SK-N-SH (cell line): ENCODE measurements around the gene CHAC1. TPM values are rescaled to one million over a fixed set of nuclear protein-coding genes. Genes with fewer than 3 reads are reported as not detected.

Source experiments
- CTCF ChIA-PET: fragments of 300-600, 350-600 bp; formaldehyde crosslinking; extraction: SDS; loops from one replicate; lab custom pipeline; 2021; lab: Yijun Ruan, JAX
- POLR2A ChIA-PET: fragments of 350-600 bp; sonication (Branson Sonifier 250); formaldehyde crosslinking; extraction: SDS; loops from one replicate; lab custom pipeline; 2020; ENCODE audit warnings: antibody characterized with exemption, inconsistent platforms; lab: Yijun Ruan, JAX
- DNase-seq: peaks from one replicate; pipeline ENCODE4 v3.0.0; 2012
- H2AFZ ChIP-seq: fragments of 200-600 bp; sonication (generic); 2 replicates; pipeline ENCODE4 v1.8.1; 2016; ENCODE audit warnings: antibody characterized with exemption, mild to moderate bottlenecking, low read depth
- H3F3A ChIP-seq: fragments of 200-600 bp; sonication (generic); replicated peaks from 2 replicates; pipeline ENCODE3; 2016; ENCODE audit warnings: antibody characterized with exemption, mild to moderate bottlenecking; ENCODE audit not compliant: insufficient read depth
- H3K27ac ChIP-seq, 2 experiments: fragments of 200-500 bp in 1 of 2; fragments of 200-600 bp in 1 of 2; sonication (Bioruptor generic) in 1 of 2; sonication (generic), shearing (Covaris generic) in 1 of 2; 2 replicates each; pipeline versions ENCODE4 v1.5.1 to v1.6.1; 2014 to 2016; ENCODE audit warnings: low read depth in 2 of 2, inconsistent platforms in 1 of 2, low read length in 1 of 2, mild to moderate bottlenecking in 1 of 2, mixed read lengths in 1 of 2
- H3K27me3 ChIP-seq: fragments of 200-600 bp; sonication (generic), shearing (Covaris generic); 2 replicates; pipeline ENCODE4 v1.6.1; 2016; ENCODE audit warnings: mixed run types; ENCODE audit not compliant: insufficient read depth
- H3K36me3 ChIP-seq, 2 experiments: fragments of 200-500 bp in 1 of 2; fragments of 200-600 bp in 1 of 2; sonication (Bioruptor generic) in 1 of 2; sonication (generic) in 1 of 2; replicated peaks in 1 of 2; 2 replicates each; pipeline versions ENCODE3 to v1.5.1; 2014 to 2016; ENCODE audit warnings: low read length in 1 of 2, mild to moderate bottlenecking in 1 of 2; ENCODE audit not compliant: insufficient read depth in 2 of 2, control insufficient read depth in 1 of 2
- H3K4me1 ChIP-seq, 2 experiments: fragments of 200-500 bp in 1 of 2; fragments of 200-600 bp in 1 of 2; sonication (Bioruptor generic) in 1 of 2; sonication (generic), shearing (Covaris generic) in 1 of 2; 2 replicates each; pipeline versions ENCODE4 v1.5.1 to v1.6.1; 2014 to 2016; ENCODE audit warnings: low read depth in 1 of 2, low read length in 1 of 2, mixed run types in 1 of 2; ENCODE audit not compliant: insufficient read depth in 2 of 2, control insufficient read depth in 1 of 2
- H3K4me2 ChIP-seq: fragments of 200-600 bp; sonication (generic), shearing (Covaris generic); 2 replicates; pipeline ENCODE4 v1.6.1; 2017; ENCODE audit warnings: mixed run types
- H3K4me3 ChIP-seq, 2 experiments: fragments of 200-500 bp in 1 of 2; fragments of 200-600 bp in 1 of 2; sonication (Bioruptor generic) in 1 of 2; sonication (generic), shearing (Covaris generic) in 1 of 2; 2 replicates each; pipeline versions ENCODE4 v1.5.1 to v1.8.1; 2014 to 2016; ENCODE audit warnings: low read depth in 2 of 2, inconsistent platforms in 1 of 2, low read length in 1 of 2, mild to moderate bottlenecking in 1 of 2, mixed read lengths in 1 of 2, moderate library complexity in 1 of 2
- H3K79me2 ChIP-seq: fragments of 200-600 bp; sonication (generic); 2 replicates; pipeline ENCODE4 v1.8.1; 2017; ENCODE audit warnings: mild to moderate bottlenecking; ENCODE audit not compliant: insufficient read depth
- H3K9ac ChIP-seq: fragments of 200-600 bp; sonication (generic); 2 replicates; pipeline ENCODE4 v1.6.1; 2017; ENCODE audit warnings: mixed run types
- H3K9me2 ChIP-seq: fragments of 200-600 bp; sonication (generic); 2 replicates; pipeline ENCODE4 v1.6.1; 2017; ENCODE audit warnings: mixed run types
- H3K9me3 ChIP-seq: fragments of 200-600 bp; sonication (generic); 2 replicates; pipeline ENCODE4 v1.6.1; 2017; ENCODE audit warnings: mixed run types, mild to moderate bottlenecking, moderate library complexity
- H4K20me1 ChIP-seq: fragments of 200-600 bp; sonication (generic); 2 replicates; pipeline ENCODE4 v1.6.1; 2017; ENCODE audit warnings: mild to moderate bottlenecking, mixed run types; ENCODE audit not compliant: insufficient read depth
- CHD2 ChIP-seq: fragments of 150-350 bp; IDR thresholded peaks from 2 replicates; pipeline ENCODE4 v1.6.1; 2018; ENCODE audit warnings: low read length; ENCODE audit not compliant: partially characterized antibody
- ELF1 ChIP-seq: IDR thresholded peaks from 2 replicates; pipeline ENCODE4 v1.4.0; 2012
- EZH2phosphoT487 ChIP-seq: fragments of 200-600 bp; sonication (generic); IDR thresholded peaks from 2 replicates; pipeline ENCODE4 v1.6.1; 2017; ENCODE audit warnings: low read depth, mixed run types, mild to moderate bottlenecking, antibody characterized with exemption, moderate library complexity, borderline replicate concordance
- FOSL2 ChIP-seq: IDR thresholded peaks from 2 replicates; pipeline ENCODE4 v1.4.0; 2012; ENCODE audit warnings: low read depth, mild to moderate bottlenecking, moderate library complexity, borderline replicate concordance
- GABPA ChIP-seq: IDR thresholded peaks from 2 replicates; pipeline ENCODE4 v1.4.0; 2012; ENCODE audit warnings: low read depth, mild to moderate bottlenecking
- MAX ChIP-seq: IDR thresholded peaks from 2 replicates; pipeline ENCODE4 v1.4.0; 2012; ENCODE audit warnings: low read depth
- NRF1 ChIP-seq: IDR thresholded peaks from 2 replicates; pipeline ENCODE4 v1.6.1; 2012; ENCODE audit warnings: low read depth, mild to moderate bottlenecking, low read length
- PBX3 ChIP-seq: IDR thresholded peaks from 2 replicates; pipeline ENCODE4; 2012
- RAD21 ChIP-seq: IDR thresholded peaks from 2 replicates; pipeline ENCODE4 v1.6.1; 2012; ENCODE audit warnings: mild to moderate bottlenecking, low read length
- RXRA ChIP-seq: IDR thresholded peaks from 2 replicates; pipeline ENCODE4 v1.4.0; 2012; ENCODE audit warnings: low read depth, mild to moderate bottlenecking, borderline replicate concordance
- TCF12 ChIP-seq: IDR thresholded peaks from 2 replicates; pipeline ENCODE4 v1.4.0; 2012
- TEAD4 ChIP-seq: IDR thresholded peaks from 2 replicates; pipeline ENCODE4 v1.4.0; 2012; ENCODE audit warnings: mild to moderate bottlenecking, borderline replicate concordance; ENCODE audit not compliant: insufficient read depth
- YY1 ChIP-seq: IDR thresholded peaks from 2 replicates; pipeline ENCODE4 v1.4.0; 2012; ENCODE audit warnings: low read depth, mild to moderate bottlenecking
- ZBTB33 ChIP-seq: IDR thresholded peaks from 2 replicates; pipeline ENCODE4 v1.4.0; 2012; ENCODE audit warnings: low read depth, borderline replicate concordance
- WGBS: methylation state at CpG from one replicate; pipeline ENCODE4 v1.1.6; 2017; ENCODE audit warnings: low lambda C conversion rate; 5-methylcytosine and 5-hydroxymethylcytosine counted together
- polyA plus RNA-seq, 3 experiments: library from polyadenylated mRNA; depleted of rRNA; stranded (reverse); fragments of >200 nt; gene quantifications; 2 replicates each; pipeline ENCODE4 v1.2.3, GENCODE V29; 2012
- TF ChIP-seq, protein P1 (sequence below): fragments of 150-350 bp; IDR thresholded peaks from 2 replicates; pipeline ENCODE4 v1.6.1; 2017; ENCODE audit warnings: antibody characterized with exemption, low read length, low read depth, borderline replicate concordance
- TF ChIP-seq, protein P2 (sequence below): fragments of 200-600 bp; sonication (generic); IDR thresholded peaks from 2 replicates; pipeline ENCODE4 v1.6.1; 2017; ENCODE audit warnings: antibody characterized with exemption, mild to moderate bottlenecking, moderate library complexity

CHAC1 gene
- polyA plus RNA-seq, 1 of the 3 experiments (the other 2 are of a cell fraction) = 9.3 TPM

GRCh38 chr15:40984406-40984805, 31.1 kb downstream of the CHAC1 start (continued):
- no peak for TF ChIP-seq FOSL2

- TF ChIP-seq GABPA = no peak
- peak; percentile 20; the same call in 1 of the 2 replicates for TF ChIP-seq MAX
- TF ChIP-seq, protein P1, sequence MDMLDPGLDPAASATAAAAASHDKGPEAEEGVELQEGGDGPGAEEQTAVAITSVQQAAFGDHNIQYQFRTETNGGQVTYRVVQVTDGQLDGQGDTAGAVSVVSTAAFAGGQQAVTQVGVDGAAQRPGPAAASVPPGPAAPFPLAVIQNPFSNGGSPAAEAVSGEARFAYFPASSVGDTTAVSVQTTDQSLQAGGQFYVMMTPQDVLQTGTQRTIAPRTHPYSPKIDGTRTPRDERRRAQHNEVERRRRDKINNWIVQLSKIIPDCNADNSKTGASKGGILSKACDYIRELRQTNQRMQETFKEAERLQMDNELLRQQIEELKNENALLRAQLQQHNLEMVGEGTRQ = no peak
- TF ChIP-seq ELF1 = no peak
- no peak for TF ChIP-seq CHD2
- peak; percentile 69 for TF ChIP-seq PBX3
- TF ChIP-seq, protein P2, sequence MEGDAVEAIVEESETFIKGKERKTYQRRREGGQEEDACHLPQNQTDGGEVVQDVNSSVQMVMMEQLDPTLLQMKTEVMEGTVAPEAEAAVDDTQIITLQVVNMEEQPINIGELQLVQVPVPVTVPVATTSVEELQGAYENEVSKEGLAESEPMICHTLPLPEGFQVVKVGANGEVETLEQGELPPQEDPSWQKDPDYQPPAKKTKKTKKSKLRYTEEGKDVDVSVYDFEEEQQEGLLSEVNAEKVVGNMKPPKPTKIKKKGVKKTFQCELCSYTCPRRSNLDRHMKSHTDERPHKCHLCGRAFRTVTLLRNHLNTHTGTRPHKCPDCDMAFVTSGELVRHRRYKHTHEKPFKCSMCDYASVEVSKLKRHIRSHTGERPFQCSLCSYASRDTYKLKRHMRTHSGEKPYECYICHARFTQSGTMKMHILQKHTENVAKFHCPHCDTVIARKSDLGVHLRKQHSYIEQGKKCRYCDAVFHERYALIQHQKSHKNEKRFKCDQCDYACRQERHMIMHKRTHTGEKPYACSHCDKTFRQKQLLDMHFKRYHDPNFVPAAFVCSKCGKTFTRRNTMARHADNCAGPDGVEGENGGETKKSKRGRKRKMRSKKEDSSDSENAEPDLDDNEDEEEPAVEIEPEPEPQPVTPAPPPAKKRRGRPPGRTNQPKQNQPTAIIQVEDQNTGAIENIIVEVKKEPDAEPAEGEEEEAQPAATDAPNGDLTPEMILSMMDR = no peak
- TF ChIP-seq RXRA = no peak
- peak; percentile 71 for TF ChIP-seq TCF12
- TF ChIP-seq FOSL2 = peak; percentile 52; the same call in 1 of the 2 replicates
- TF ChIP-seq NRF1 = no peak
- TF ChIP-seq YY1 = no peak
- TF ChIP-seq TEAD4 = no peak
- TF ChIP-seq RAD21 = no peak
- TF ChIP-seq ZBTB33 = no peak
- TF ChIP-seq EZH2phosphoT487 = no peak
- H3K9me3 ChIP-seq = no peaks in the 10 kb centered on the region
- no peaks in the 10 kb centered on the region for H3K79me2 ChIP-seq
- peak overlapping the region; percentile 40; the same call in 1 of the 2 replicates for H3K9ac ChIP-seq
- H3K36me3 ChIP-seq = peaks cover 57 to 60% of the 10 kb centered on the region in 2 experiments
- no peak overlapping the region for H2AFZ ChIP-seq
- peaks cover 52% of the 10 kb centered on the region for H3F3A ChIP-seq
- no peaks in the 10 kb centered on the region for H3K27me3 ChIP-seq
- no peak overlapping the region for H3K4me3 ChIP-seq
- WGBS = 71% methylated on average over 4 of the region's 4 CpGs
- peak overlapping the region in 1 of 2 experiments; percentile 91; a peak in 2 of 4 replicates for H3K27ac ChIP-seq
- H4K20me1 ChIP-seq = no peaks in the 10 kb centered on the region
- CTCF ChIA-PET = interaction anchor here (2.3 kb wide), 1 partner anchor 43 kb away, joined by 12 read pairs; no protein-coding TSS in a partner anchor
- peak overlapping the region; percentile 21 for H3K4me2 ChIP-seq
- POLR2A ChIA-PET = no interaction called here
- no peak for DNase-seq
- H3K9me2 ChIP-seq = no peaks in the 10 kb centered on the region
- H3K4me1 ChIP-seq = peaks cover 0 to 38% of the 10 kb centered on the region in 2 experiments; a peak in 2 of 4 replicates
Measured at GRCh38 chr15:40984964-40985363, 31.7 kb downstream of the CHAC1 start.
